GM18861 (cell line): Measurements from ENCODE around the gene NXF3.
"Not testable (repeated sequence)": the region's sequence is repeated elsewhere in the genome, so short reads cannot be mapped to it uniquely, and the experiment has no call there.

ENCODE experiments used
- ATAC-seq: cut with Tn5 transposase; IDR thresholded peaks from one replicate; pipeline ENCODE4 v1.9.1; 2021; ENCODE audit not compliant: unreplicated experiment

Gene NXF3

GRCh38 chrX:103052625-103053024 lies 40.3 kb downstream of the NXF3 start:
- ATAC-seq, result no peak

DNA sequence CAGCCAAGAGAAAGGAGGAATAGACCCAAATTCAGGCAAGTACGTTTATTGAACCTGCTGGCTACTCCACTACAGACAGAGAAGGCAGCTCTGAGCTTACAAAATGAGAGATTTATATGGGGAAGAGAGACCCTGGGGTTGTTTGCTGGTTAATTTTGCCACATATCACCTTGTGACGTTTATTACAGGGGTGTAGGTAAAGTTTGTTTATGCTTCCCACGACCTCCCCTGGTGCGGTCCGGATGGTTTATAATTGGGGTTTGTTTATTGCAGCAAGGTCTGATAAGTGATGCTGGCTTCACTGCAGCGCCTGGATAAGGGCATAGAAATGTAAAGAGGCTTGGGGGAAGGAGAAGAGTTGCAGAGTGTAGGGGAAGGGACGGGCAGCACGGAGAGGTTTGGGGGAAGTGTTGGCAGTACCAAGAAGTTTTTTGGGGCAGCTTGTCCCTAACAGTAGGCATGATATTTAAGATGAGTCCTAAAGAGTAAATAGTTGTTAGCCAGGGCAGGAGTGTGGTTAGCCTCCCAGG lies 41.6 kb downstream of the NXF3 start:
- ATAC-seq, result no peak

GRCh38 chrX:103033371-103033770 lies 59.6 kb downstream of the NXF3 start:
- not testable (repeated sequence) for ATAC-seq
